ENCODE data around the gene NKIRAS1.

DNA sequence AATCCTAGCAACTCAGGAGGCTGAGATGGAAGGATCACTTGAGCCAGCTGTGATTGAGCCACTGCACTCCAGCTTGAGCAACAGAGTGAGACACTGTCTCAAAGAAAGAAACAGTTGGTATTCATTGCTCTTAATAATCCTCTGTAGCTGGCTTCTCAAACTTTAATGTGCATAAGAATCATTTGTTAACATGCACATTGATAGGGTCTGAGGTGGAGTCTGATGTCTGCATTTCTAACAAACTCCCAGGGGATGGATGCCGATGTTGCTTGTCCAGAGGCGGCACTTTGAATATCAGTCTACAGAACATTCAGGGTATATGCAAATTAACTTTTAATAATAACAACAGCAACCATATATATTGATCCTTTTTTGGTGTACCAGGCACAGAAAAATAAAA lies 39.9 kb downstream of the NKIRAS1 start:
- TF ChIP-seq OSR1 (CRISPR knock-in tag; IDR thresholded peaks at IDR 0.05) (no peak), ZFP3 (CRISPR knock-in tag; IDR thresholded peaks at IDR 0.05) (no peak), CSRNP3 (CRISPR knock-in tag; IDR thresholded peaks at IDR 0.05) (no peak), SNAI2 (CRISPR knock-in tag; IDR thresholded peaks at IDR 0.05) (no peak), PATZ1 (CRISPR knock-in tag; IDR thresholded peaks at IDR 0.05; ENCODE audit: borderline replicate concordance) (no peak), ZNF8 (CRISPR knock-in tag; IDR thresholded peaks at IDR 0.05) (no peak), ARNTL (CRISPR knock-in tag; IDR thresholded peaks at IDR 0.05; ENCODE audit: borderline replicate concordance, low read depth) (no peak), ZNF70 (CRISPR knock-in tag; IDR thresholded peaks at IDR 0.05) (no peak), TCF4 (CRISPR knock-in tag; IDR thresholded peaks at IDR 0.05; ENCODE audit: borderline replicate concordance) (no peak), POU6F1 (CRISPR knock-in tag; IDR thresholded peaks at IDR 0.05; ENCODE audit: borderline replicate concordance, low read depth) (no peak), PPARA (CRISPR knock-in tag; IDR thresholded peaks at IDR 0.05; ENCODE audit: borderline replicate concordance) (no peak), RARB (CRISPR knock-in tag; IDR thresholded peaks at IDR 0.05) (no peak), ESRRG (CRISPR knock-in tag; IDR thresholded peaks at IDR 0.05) (no peak)
- TF ChIP-seq, protein P1, sequence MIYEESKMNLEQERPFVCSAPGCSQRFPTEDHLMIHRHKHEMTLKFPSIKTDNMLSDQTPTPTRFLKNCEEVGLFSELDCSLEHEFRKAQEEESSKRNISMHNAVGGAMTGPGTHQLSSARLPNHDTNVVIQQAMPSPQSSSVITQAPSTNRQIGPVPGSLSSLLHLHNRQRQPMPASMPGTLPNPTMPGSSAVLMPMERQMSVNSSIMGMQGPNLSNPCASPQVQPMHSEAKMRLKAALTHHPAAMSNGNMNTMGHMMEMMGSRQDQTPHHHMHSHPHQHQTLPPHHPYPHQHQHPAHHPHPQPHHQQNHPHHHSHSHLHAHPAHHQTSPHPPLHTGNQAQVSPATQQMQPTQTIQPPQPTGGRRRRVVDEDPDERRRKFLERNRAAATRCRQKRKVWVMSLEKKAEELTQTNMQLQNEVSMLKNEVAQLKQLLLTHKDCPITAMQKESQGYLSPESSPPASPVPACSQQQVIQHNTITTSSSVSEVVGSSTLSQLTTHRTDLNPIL (CRISPR knock-in tag; IDR thresholded peaks at IDR 0.05; ENCODE audit: low read depth) = no peak

Measured in SK-N-SH treated with all-trans-retinoic acid at 6 μM for 48 hours (cell line).